C4-2B (cell line): ENCODE results near the gene GRK5.

Source experiments
- CTCF ChIP-seq: fragments of 450-650 bp; conservative IDR thresholded peaks from 2 replicates; pipeline ENCODE4 v1.5.1; 2017; ENCODE audit warnings: mild to moderate bottlenecking
- ZFX ChIP-seq: fragments of 450-650 bp; IDR thresholded peaks from 2 replicates; pipeline ENCODE4 v1.6.1; 2017

GRCh38 chr10:119500821-119501220, 293.4 kb downstream of the GRK5 start:
- TF ChIP-seq CTCF (no peak), ZFX (no peak)
